HCT116 (cell line): Measurements from ENCODE around the gene WFDC12. TPM values are rescaled to one million over a fixed set of nuclear protein-coding genes. Genes with fewer than 3 reads are reported as not detected.
A peak's percentile ranks its signal among the peaks of the same experiment; 100 is the strongest.

Experiments
- ATAC-seq: fragments of 200-7000 bp; cut with Tn5 transposase; 2 replicates; pipeline ENCODE4 v1.9.1; 2020; ENCODE audit warnings: mild to moderate bottlenecking, moderate library complexity
- BruUV-seq: library from RNA; stranded (reverse); fragments of 400-500 nt; replicated peaks from 2 replicates; lab custom pipeline; 2021; lab: Mats Ljungman, UMichigan
- CTCF ChIA-PET: fragments of 300-600 bp; sonication (Branson Sonifier 250); formaldehyde crosslinking; loops from one replicate; lab custom pipeline; 2021; ENCODE audit warnings: antibody characterized with exemption; lab: Charles Lee
- POLR2A ChIA-PET: fragments of 300-600, 350-600 bp; sonication (Branson Sonifier 250); formaldehyde crosslinking; loops from one replicate; lab custom pipeline; 2021; ENCODE audit warnings: antibody characterized with exemption; lab: Charles Lee
- RAD21 ChIA-PET, 2 experiments: fragments of 300-600 bp; sonication (Branson Sonifier 250); formaldehyde crosslinking; loops; one replicate each; lab custom pipeline; 2023; ENCODE audit warnings: low total read pairs in 2 of 2; ENCODE audit not compliant: uncharacterized antibody in 2 of 2, unreplicated experiment in 2 of 2, low non-redundant PET in 1 of 2; lab: Charles Lee
- DNase-seq: peaks from one replicate; pipeline ENCODE4 v3.0.0-alpha.2; 2010; ENCODE audit warnings: low read depth, low spot score
- H2AFZ ChIP-seq: fragments of 200-600 bp; shearing (Covaris generic), sonication (generic); 2 replicates; pipeline ENCODE4 v1.6.1; 2017; ENCODE audit warnings: low read depth, mixed run types, mixed read lengths, antibody characterized with exemption, low read length; ENCODE audit not compliant: poor library complexity, severe bottlenecking
- H3K27ac ChIP-seq: 2 replicates; pipeline ENCODE4 v1.5.1; 2012; ENCODE audit warnings: low read depth, low read length
- H3K27me3 ChIP-seq: fragments of 200-600 bp; sonication (generic); 2 replicates; pipeline ENCODE4 v1.6.1; 2016; ENCODE audit warnings: mixed run types, low read length, mixed read lengths; ENCODE audit not compliant: insufficient read depth
- H3K36me3 ChIP-seq, 2 experiments: fragments of 200-500 bp in 1 of 2; fragments of 200-600 bp in 1 of 2; sonication (Bioruptor generic) in 1 of 2; sonication (generic) in 1 of 2; 2 replicates each; pipeline versions ENCODE4 v1.5.1 to v1.6.1; 2014 to 2016; ENCODE audit warnings: low read length in 2 of 2, inconsistent platforms in 1 of 2, mixed read lengths in 1 of 2, mixed run types in 1 of 2; ENCODE audit not compliant: insufficient read depth in 2 of 2, control insufficient read depth in 1 of 2
- H3K4me1 ChIP-seq, 2 experiments: fragments of 200-600 bp in 1 of 2; sonication (generic) in 1 of 2; 2 replicates each; pipeline versions ENCODE4 v1.5.1 to v1.6.1; 2012 to 2017; ENCODE audit warnings: low read length in 2 of 2, inconsistent platforms in 1 of 2, mild to moderate bottlenecking in 1 of 2, mixed read lengths in 1 of 2, mixed run types in 1 of 2, moderate library complexity in 1 of 2; ENCODE audit not compliant: insufficient read depth in 2 of 2, control insufficient read depth in 1 of 2
- H3K4me2 ChIP-seq: fragments of 200-600 bp; sonication (generic); 2 replicates; pipeline ENCODE4 v1.6.1; 2017; ENCODE audit warnings: mixed run types, low read length, mixed read lengths
- H3K4me3 ChIP-seq, 2 experiments: fragments of 200-600 bp in 1 of 2; sonication (generic) in 1 of 2; replicated peaks in 1 of 2; 2 replicates each; pipeline ENCODE4 v1.5.1; 2011 to 2016; ENCODE audit warnings: low read length in 2 of 2, control low read depth in 1 of 2, low read depth in 1 of 2, mild to moderate bottlenecking in 1 of 2, mixed read lengths in 1 of 2, mixed run types in 1 of 2
- H3K79me2 ChIP-seq: fragments of 200-600 bp; sonication (generic); 2 replicates; pipeline ENCODE4 v1.6.1; 2017; ENCODE audit warnings: mild to moderate bottlenecking, mixed run types, low read length, moderate library complexity, mixed read lengths; ENCODE audit not compliant: insufficient read depth
- H3K9ac ChIP-seq: fragments of 200-600 bp; sonication (generic); 2 replicates; pipeline ENCODE4 v1.6.1; 2016; ENCODE audit warnings: low read length, mixed read lengths
- H3K9me2 ChIP-seq: fragments of 200-600 bp; sonication (generic), shearing (Covaris generic); 2 replicates; pipeline ENCODE4 v1.6.1; 2017; ENCODE audit warnings: mixed run types, mild to moderate bottlenecking, moderate library complexity; ENCODE audit not compliant: insufficient read depth
- H3K9me3 ChIP-seq, 2 experiments: fragments of 200-500 bp in 1 of 2; fragments of 200-600 bp in 1 of 2; sonication (Bioruptor generic) in 1 of 2; sonication (generic) in 1 of 2; 2 replicates each; pipeline ENCODE4 v1.6.1; 2014 to 2017; ENCODE audit warnings: low read length in 2 of 2, mixed read lengths in 2 of 2, inconsistent platforms in 1 of 2, low read depth in 1 of 2, mild to moderate bottlenecking in 1 of 2, mixed run types in 1 of 2, moderate library complexity in 1 of 2; ENCODE audit not compliant: control insufficient read depth in 1 of 2, insufficient read depth in 1 of 2
- H4K20me1 ChIP-seq: fragments of 200-600 bp; sonication (generic), shearing (Covaris generic); 2 replicates; pipeline ENCODE4 v1.6.1; 2017; ENCODE audit warnings: mixed run types, mild to moderate bottlenecking, moderate library complexity; ENCODE audit not compliant: insufficient read depth
- CTCF ChIP-seq, 3 experiments: fragments of 200-600 bp in 1 of 3; sonication (generic) in 1 of 3; IDR thresholded peaks in 2 of 3; conservative IDR thresholded peaks in 1 of 3; 2 replicates each; pipeline ENCODE4 v1.5.1; 2012 to 2017; ENCODE audit warnings: low read depth in 2 of 3, low read length in 2 of 3, antibody characterized with exemption in 1 of 3, borderline replicate concordance in 1 of 3, control low read depth in 1 of 3, mild to moderate bottlenecking in 1 of 3, mixed read lengths in 1 of 3, mixed run types in 1 of 3, moderate library complexity in 1 of 3; ENCODE audit not compliant: insufficient read depth in 1 of 3
- REST ChIP-seq: IDR thresholded peaks from 2 replicates; pipeline ENCODE4 v1.6.1; 2012; ENCODE audit warnings: low read depth
- SIN3A ChIP-seq: IDR thresholded peaks from 2 replicates; pipeline ENCODE4 v1.6.1; 2012; ENCODE audit warnings: low read depth
- TCF7L2 ChIP-seq: IDR thresholded peaks from 2 replicates; pipeline ENCODE4 v1.7.0; 2011; ENCODE audit warnings: borderline replicate concordance, inconsistent platforms; ENCODE audit not compliant: insufficient read depth, insufficient read length; ENCODE audit errors: extremely low read depth
- YY1 ChIP-seq: IDR thresholded peaks from 2 replicates; pipeline ENCODE4 v1.6.1; 2011; ENCODE audit warnings: low read length, low read depth, moderate library complexity, mild to moderate bottlenecking; ENCODE audit not compliant: insufficient replicate concordance; ENCODE audit errors: extremely low read depth
- intact Hi-C: fragments of 100-400 bp; cut with micrococcal nuclease; formaldehyde crosslinking; loops from 2 replicates; pipeline ENCODE4 v1.10.0; 2022
- total RNA-seq: library from RNA; stranded (reverse); gene quantifications from one replicate; pipeline ENCODE4 v1.2.1, GENCODE V29; 2021; ENCODE audit not compliant: unreplicated experiment
- TF ChIP-seq, protein P1 (sequence below): IDR thresholded peaks from 2 replicates; pipeline ENCODE4 v1.6.1; 2012

WFDC12 gene
- total RNA-seq, 1 experiment from 2014 or later = not detected

- Histone ChIP-seq H3K9ac (no peak overlapping the region), H4K20me1 (no peaks in the 10 kb centered on the region), H3K9me2 (no peaks in the 10 kb centered on the region), H3K9me3 (no peaks in the 10 kb centered on the region), H3K27ac (no peak overlapping the region), H3K36me3 (no peaks in the 10 kb centered on the region), H3K79me2 (no peaks in the 10 kb centered on the region), H3K4me2 (no peak overlapping the region), H3K27me3 (no peaks in the 10 kb centered on the region; the same call in 1 of the 2 replicates), H3K4me1 (no peaks in the 10 kb centered on the region)
- RAD21 ChIA-PET = no interaction called here
- BruUV-seq = no TSS peak
- intact Hi-C loops = no loop called here
- POLR2A ChIA-PET = interaction anchor here (1.1 kb wide), 1 partner anchor 21 kb away, joined by 3 read pairs; no protein-coding TSS in a partner anchor
- CTCF ChIA-PET = interaction anchor here (0.5 to 1.8 kb wide), 9 partner anchors 8 to 176 kb away, joined by 3 to 7 read pairs (median 3); no protein-coding TSS in a partner anchor
- ATAC-seq = peak; percentile 71
- DNase-seq = no peak
- TF ChIP-seq REST = no peak
- TF ChIP-seq TCF7L2 = no peak
- TF ChIP-seq, protein P1, sequence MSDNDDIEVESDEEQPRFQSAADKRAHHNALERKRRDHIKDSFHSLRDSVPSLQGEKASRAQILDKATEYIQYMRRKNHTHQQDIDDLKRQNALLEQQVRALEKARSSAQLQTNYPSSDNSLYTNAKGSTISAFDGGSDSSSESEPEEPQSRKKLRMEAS = no peak
- TF ChIP-seq SIN3A = no peak
- no peak for TF ChIP-seq YY1
- no peak for TF ChIP-seq CTCF (IDR thresholded peaks at IDR 0.05 in 2 of 3, conservative IDR thresholded peaks at IDR 0.05 in 1 of 3; ENCODE audit: borderline replicate concordance in 1 of 3, insufficient read depth in 1 of 3, low read depth in 2 of 3, low read length in 2 of 3)
- TF ChIP-seq, all 23 proteins: peak for 0
- Histone ChIP-seq H2AFZ (no peak overlapping the region), H3K4me3 (no peak overlapping the region)
Measured at GRCh38 chr20:45117581-45117980, 6.7 kb downstream of the WFDC12 start.
